CD1c-positive myeloid dendritic cell (primary cell): ENCODE data around the gene RUSC1.
A peak's percentile ranks its signal among the peaks of the same experiment; 100 is the strongest.
"Not testable (repeated sequence)": the region's sequence is repeated elsewhere in the genome, so short reads cannot be mapped to it uniquely, and the experiment has no call there.

Source experiments
- DNase-seq: peaks from one replicate; pipeline ENCODE4 v3.0.0-alpha.2; 2016; ENCODE audit errors: extremely low spot score

RUSC1 gene

GRCh38 chr1:155324037-155324716 is 3.5 kb downstream of the RUSC1 start:
- DNase-seq = peak; percentile 97

- peak; percentile 40 for DNase-seq
Measured at GRCh38 chr1:155324717-155325602, 4.3 kb downstream of the RUSC1 start.

GRCh38 chr1:155325603-155325893 is 4.9 kb downstream of the RUSC1 start:
- no peak for DNase-seq

GRCh38 chr1:155326020-155326526 is 5.4 kb downstream of the RUSC1 start:
- DNase-seq = no peak

GRCh38 chr1:155326631-155327037 is 5.9 kb downstream of the RUSC1 start:
- no peak for DNase-seq

- DNase-seq = no peak
Measured at GRCh38 chr1:155327981-155328380, 7.3 kb downstream of the RUSC1 start.

GRCh38 chr1:155328856-155329255 is 8.2 kb downstream of the RUSC1 start:
- DNase-seq = not testable (repeated sequence)

- DNase-seq = peak; percentile 2
Measured at GRCh38 chr1:155329980-155330598, 9.4 kb downstream of the RUSC1 start.

GRCh38 chr1:155334962-155335361 is 14.3 kb downstream of the RUSC1 start:
- no peak for DNase-seq

GRCh38 chr1:155339515-155340097 is 18.9 kb downstream of the RUSC1 start:
- DNase-seq = no peak

GRCh38 chr1:155342842-155343241 is 22.1 kb downstream of the RUSC1 start:
- DNase-seq = no peak

GRCh38 chr1:155352631-155353030 is 31.9 kb downstream of the RUSC1 start:
- no peak for DNase-seq

- no peak for DNase-seq
Measured at GRCh38 chr1:155360051-155360450, 39.4 kb downstream of the RUSC1 start.

- DNase-seq = no peak
Measured at GRCh38 chr1:155379180-155379579, 58.5 kb downstream of the RUSC1 start.

GRCh38 chr1:155379631-155380090 is 59.0 kb downstream of the RUSC1 start:
- no peak for DNase-seq
